Stimulated activated naive B cell treated with anti-CD40 and anti-IgM and Interleukin-4, amounts not matched to agents 10 μg/mL and 1 μg/mL and 100 μg/mL, for 72 hours (primary cell): ENCODE measurements around the gene SLC2A13.

ENCODE experiments used
- ATAC-seq, 2 donors: fragments of 150-1000 bp; cut with Tn5 transposase; replicated peaks; 2 replicates each; pipeline ENCODE4 v1.10.0; 2021; ENCODE audit warnings: moderate library complexity in 1 of 2
- DNase-seq: peaks from one replicate; pipeline ENCODE4 v3.0.0; 2021
- H3K27ac Mint-ChIP-seq: one replicate; pipeline ENCODE4 v1.8.0; 2022; ENCODE audit warnings: mild to moderate bottlenecking, mixed read lengths
- H3K27me3 Mint-ChIP-seq, 2 donors: one replicate each; pipeline ENCODE4 v1.8.0; 2022; ENCODE audit warnings: mixed read lengths in 2 of 2
- H3K36me3 Mint-ChIP-seq, 2 donors: one replicate each; pipeline ENCODE4 v1.8.0; 2022; ENCODE audit warnings: mixed read lengths in 2 of 2, mild to moderate bottlenecking in 1 of 2
- H3K4me1 Mint-ChIP-seq, 2 donors: one replicate each; pipeline ENCODE4 v1.8.0; 2022; ENCODE audit warnings: mixed read lengths in 2 of 2, mild to moderate bottlenecking in 1 of 2
- H3K4me3 Mint-ChIP-seq, 2 donors: one replicate each; pipeline ENCODE4 v1.8.0; 2022; ENCODE audit warnings: mild to moderate bottlenecking in 2 of 2, mixed read lengths in 2 of 2, moderate library complexity in 1 of 2
- H3K9me3 Mint-ChIP-seq, 2 donors: one replicate each; pipeline ENCODE4 v1.8.0; 2022; ENCODE audit warnings: mixed read lengths in 2 of 2, mild to moderate bottlenecking in 1 of 2

The SLC2A13 gene

DNA sequence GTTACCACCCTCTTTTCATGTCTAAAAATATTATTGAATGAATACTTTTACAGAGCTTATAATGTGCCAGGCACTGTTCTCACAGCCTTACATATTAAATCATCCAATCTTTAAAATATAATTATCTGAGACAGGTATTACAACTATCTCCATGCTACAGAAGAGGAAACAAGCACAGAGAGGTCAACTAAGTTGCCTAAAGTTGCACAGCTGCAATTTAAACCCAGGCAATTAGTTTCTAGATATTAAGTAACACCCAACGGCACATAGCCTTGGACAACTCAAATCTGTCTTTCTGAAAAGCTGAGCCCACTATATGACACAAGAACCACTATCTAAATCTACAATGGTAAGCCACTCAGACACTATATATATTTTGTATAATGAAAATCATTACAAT, 92.6 kb downstream of the SLC2A13 start:
- Mint-ChIP-seq H3K9me3 (no peaks in the 10 kb centered on the region), H3K4me1 (peaks cover 10 to 22% of the 10 kb centered on the region in 2 donors), H3K36me3 (no peaks in the 10 kb centered on the region), H3K27ac (no peak overlapping the region), H3K27me3 (no peaks in the 10 kb centered on the region), H3K4me3 (no peak overlapping the region)
- DNase-seq = no peak
- no peak for ATAC-seq

DNA sequence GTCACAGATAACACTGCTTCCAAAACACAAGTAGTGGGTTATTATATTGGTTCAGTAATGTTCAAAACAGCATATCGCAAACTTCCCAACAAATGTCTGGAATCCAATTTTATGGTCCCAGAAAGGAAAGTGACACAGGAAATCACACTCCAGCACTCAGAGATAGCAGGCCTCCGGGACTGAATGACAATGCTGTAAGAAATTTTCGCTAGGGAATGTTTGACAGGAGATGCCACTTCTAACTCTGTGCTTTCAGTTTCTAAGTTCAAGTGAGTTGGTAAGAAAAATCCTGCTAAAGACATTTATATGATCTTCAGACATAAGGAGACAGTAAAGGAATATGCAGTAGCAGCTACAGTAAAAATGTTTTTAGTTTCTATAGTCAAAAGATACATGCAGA, 93.2 kb downstream of the SLC2A13 start:
- H3K9me3 Mint-ChIP-seq = no peaks in the 10 kb centered on the region
- no peak for DNase-seq
- ATAC-seq = no peak
- no peak overlapping the region for H3K27ac Mint-ChIP-seq
- peaks cover 10 to 22% of the 10 kb centered on the region in 2 donors for H3K4me1 Mint-ChIP-seq
- no peaks in the 10 kb centered on the region for H3K36me3 Mint-ChIP-seq
- H3K4me3 Mint-ChIP-seq = no peak overlapping the region
- no peaks in the 10 kb centered on the region for H3K27me3 Mint-ChIP-seq

DNA sequence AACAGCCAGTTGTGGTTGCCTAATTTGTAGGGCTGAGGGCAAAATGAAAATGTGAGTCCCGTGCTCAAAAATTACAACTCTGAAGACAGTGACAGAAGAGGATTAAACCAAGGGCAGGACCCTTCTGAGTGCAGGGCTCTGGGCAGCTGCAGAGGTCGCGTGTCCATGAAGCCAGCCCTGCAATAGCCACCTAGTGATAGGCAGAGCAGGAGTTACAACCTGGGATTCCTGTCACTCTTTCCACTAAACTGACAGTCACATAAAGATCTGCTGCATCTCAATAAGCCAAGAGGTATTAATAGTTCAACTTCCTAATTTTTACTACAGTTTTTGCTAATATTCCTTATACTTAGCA, 94.1 kb downstream of the SLC2A13 start:
- Mint-ChIP-seq H3K4me3 (peak overlapping the region; percentile 64 to 66), H3K27ac (no peak overlapping the region), H3K9me3 (no peaks in the 10 kb centered on the region), H3K27me3 (no peaks in the 10 kb centered on the region), H3K4me1 (peaks cover 6 to 18% of the 10 kb centered on the region in 2 donors), H3K36me3 (no peaks in the 10 kb centered on the region)
- DNase-seq (no peak), ATAC-seq (peak; percentile 42 to 50)

DNA sequence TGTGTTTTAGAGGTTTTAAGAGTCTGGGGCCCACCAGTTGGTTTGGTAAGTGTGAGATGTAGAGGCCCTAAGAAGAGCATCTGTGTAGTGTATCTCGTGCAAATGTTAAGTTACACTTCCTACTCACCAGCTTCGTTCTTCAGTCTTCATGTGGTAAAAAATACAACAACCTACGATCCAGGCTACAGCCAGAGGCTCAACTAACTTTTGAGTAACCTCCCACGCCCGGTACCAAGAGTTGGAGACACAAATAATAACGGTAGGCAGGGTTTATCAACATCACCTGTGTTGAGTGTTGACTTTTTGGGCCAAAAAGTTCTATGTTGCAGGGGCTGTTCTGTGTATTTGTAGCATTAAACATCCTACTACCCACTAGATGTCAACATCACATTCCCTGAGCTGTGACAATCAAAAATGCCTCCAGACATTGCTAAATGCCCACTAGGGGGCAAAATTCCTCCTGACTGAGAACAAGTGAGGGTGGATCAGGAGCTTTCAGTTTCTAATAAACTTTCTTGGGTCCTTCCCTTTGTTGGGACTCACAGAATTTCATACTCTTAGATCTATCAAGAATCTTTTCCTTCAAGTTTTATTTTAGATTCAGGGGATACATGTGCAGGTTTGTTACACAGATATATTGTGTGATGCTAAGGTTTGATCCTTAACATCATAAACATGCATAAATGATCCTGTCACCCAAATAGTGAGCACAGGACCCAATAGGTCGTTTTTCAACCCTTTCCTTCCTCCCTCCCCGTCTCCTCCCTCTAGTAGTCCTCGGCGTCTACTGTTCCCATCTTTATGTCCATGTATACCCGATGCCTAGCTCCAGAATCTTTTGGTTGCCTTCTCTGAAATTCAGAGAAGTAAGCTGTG, 94.7 kb downstream of the SLC2A13 start:
- H3K27ac Mint-ChIP-seq = no peak overlapping the region

DNA sequence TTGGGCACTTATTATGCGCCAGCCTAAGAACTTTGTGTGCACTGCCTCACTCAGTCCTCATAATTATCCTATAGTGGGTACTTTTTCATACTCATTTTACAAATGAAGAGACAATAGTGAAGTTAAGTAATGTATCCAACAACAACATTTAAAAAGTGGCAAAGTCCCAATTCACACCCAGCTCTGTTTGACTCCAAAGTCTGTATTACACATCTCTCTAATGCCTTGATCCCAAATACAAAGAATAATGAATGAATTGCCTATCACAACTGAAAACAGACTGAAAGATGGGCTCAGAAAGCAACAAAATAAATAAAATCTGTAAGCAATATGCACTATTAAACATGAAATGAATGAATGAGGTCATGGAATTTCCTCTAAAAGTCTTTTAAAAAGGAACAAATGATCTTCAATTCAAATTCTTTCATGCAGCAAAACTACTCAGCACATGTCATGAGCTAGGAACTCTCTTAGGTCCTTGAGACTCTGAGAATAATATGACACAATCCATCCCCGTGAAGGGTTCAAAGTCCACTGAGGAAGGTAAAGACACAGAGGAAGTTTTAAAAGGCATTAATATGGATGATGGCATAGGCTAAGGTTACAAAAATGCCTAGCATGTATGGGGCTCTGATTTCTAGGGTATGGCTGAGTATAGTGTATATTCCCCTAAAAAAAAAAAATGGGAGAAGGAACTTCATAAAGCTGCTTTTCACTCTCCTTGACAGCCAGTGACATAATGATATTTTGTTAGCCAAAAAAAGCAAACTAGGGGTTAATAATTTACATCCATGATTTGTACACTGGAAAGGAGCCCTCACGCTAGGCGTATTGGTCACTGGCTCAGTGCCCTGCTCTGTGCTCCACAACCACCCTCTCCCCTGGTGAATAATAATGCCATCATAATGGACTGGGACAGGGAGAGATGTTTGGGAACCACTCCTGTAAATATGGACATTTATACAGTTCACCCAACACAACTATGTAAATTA, 103.4 kb downstream of the SLC2A13 start:
- Mint-ChIP-seq H3K36me3 (peaks cover 13 to 25% of the 10 kb centered on the region in 2 donors), H3K9me3 (peaks cover 15 to 16% of the 10 kb centered on the region in 2 donors), H3K4me1 (no peaks in the 10 kb centered on the region), H3K27me3 (no peaks in the 10 kb centered on the region), H3K4me3 (no peak overlapping the region), H3K27ac (no peak overlapping the region)
- no peak for DNase-seq
- ATAC-seq = no peak

More for the DNA sequence above, 94.7 kb downstream of the SLC2A13 start:
- DNase-seq = peak; percentile 39
- no peaks in the 10 kb centered on the region for H3K27me3 Mint-ChIP-seq
- no peaks in the 10 kb centered on the region for H3K9me3 Mint-ChIP-seq
- H3K4me1 Mint-ChIP-seq = peaks cover 6 to 17% of the 10 kb centered on the region in 2 donors
- no peaks in the 10 kb centered on the region for H3K36me3 Mint-ChIP-seq
- ATAC-seq = peak; percentile 95 to 96
- H3K4me3 Mint-ChIP-seq = peak overlapping the region; percentile 64 to 66

DNA sequence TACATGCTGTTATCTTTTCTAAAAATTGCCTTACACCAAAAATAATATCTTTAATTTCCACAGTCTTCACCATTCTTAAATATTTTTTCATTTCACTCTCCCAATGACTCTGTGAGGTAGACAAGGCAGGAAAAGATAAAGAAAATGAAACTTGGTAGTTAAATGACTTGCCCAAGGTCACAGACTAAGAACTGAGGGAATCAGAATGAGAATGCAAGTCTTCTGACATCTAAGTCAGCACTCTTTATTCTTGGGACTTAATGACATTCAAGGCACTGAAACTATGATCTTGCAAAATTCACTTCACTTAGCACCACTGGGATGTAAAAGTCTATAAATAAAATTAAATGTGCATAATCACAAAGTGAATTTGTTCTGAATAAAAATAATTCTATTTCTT, 104.5 kb downstream of the SLC2A13 start:
- no peaks in the 10 kb centered on the region for H3K27me3 Mint-ChIP-seq
- ATAC-seq (no peak), DNase-seq (no peak)
- H3K4me3 Mint-ChIP-seq = no peak overlapping the region
- no peaks in the 10 kb centered on the region for H3K4me1 Mint-ChIP-seq
- H3K9me3 Mint-ChIP-seq = peaks cover 17 to 22% of the 10 kb centered on the region in 2 donors
- H3K36me3 Mint-ChIP-seq = peaks cover 13 to 31% of the 10 kb centered on the region in 2 donors
- H3K27ac Mint-ChIP-seq = no peak overlapping the region

DNA sequence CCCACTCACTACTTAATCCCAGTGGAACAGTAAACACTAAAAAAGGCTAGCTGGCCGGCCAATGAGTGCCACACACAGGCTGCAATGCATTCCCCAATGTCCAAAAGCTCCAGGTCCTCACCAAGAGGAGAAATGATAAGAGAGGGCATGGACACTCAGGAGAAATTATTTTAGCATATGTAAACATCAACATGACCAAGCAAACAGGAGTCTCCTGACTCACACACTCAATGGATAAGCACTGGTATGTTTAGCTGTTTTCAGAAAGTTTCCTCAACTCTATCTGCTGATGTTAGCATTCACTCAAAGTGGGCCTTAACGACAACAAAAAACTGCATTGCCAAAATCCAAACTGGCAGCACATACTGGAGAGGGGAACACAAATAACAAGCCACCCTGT, 105.0 kb downstream of the SLC2A13 start:
- Mint-ChIP-seq H3K4me3 (no peak overlapping the region), H3K27me3 (no peaks in the 10 kb centered on the region), H3K27ac (no peak overlapping the region), H3K9me3 (peaks cover 20 to 26% of the 10 kb centered on the region in 2 donors), H3K4me1 (no peaks in the 10 kb centered on the region), H3K36me3 (peaks cover 15 to 37% of the 10 kb centered on the region in 2 donors)
- ATAC-seq = no peak
- DNase-seq = no peak

DNA sequence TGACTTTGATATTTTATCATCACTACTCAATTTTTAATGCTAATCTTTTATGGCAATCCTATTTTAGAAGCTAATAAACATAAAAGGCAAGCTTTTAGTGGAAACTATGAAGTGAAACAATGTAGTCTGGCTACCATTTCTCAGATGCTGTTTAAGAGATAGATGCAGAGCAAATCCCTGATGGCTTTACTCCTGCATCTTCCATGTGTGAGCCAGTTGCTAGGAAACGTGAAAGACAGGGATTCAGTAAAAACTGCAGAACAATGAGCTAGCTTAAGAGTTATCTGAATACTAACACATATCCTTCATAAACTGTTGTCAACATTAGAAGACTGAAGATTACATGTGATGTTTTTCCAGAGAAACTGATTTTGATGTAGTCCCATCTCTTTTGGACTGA, 112.6 kb downstream of the SLC2A13 start:
- Mint-ChIP-seq H3K36me3 (peaks cover 7 to 17% of the 10 kb centered on the region in 2 donors), H3K9me3 (peaks cover 10 to 12% of the 10 kb centered on the region in 2 donors), H3K4me1 (peaks cover 6 to 7% of the 10 kb centered on the region in 2 donors), H3K27me3 (no peaks in the 10 kb centered on the region), H3K27ac (no peak overlapping the region), H3K4me3 (no peak overlapping the region)
- DNase-seq = no peak
- no peak for ATAC-seq

DNA sequence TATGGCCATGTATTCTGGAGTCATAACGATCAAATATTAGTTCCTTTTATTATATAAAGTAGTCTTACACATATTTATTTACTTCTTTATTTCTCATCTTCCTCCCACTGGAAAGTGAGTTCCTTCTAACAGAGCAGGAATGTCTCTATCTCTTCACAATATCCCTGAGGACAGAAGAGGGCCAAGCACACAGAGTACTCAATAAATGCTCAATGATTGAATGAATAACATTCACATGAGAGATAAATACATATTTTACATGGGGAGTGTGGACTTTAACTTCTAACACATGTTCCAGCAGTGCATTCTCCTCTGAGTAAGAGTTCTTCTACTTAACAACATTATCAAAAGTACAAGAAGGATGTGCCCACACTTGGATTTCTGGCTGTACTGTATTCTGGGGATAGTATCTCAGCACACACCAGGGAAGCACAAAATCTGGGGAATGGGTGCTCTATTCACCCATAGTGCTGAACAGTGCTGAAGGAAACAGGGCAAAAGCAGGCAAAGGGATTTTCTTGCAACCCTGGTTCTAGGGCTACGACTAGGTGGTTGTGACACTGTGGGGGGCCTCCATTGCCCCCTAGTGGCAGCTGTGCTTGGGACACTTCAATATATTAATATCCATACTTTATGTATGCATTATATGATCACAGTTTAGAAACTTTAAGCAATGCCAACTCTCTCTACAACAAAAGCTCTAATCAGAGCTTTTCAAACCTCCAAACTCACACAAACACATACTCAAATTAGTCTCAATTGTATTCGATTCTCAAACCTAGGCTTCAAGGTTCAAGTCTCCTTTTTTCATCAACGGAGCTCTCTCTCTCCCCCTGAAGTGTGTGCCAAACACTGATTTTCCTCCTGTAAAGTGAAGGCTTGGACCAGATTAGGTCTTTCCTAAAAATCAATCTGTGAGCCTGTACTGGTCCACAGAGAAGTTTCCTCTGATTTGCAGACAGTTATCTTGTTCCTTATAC, 115.5 kb downstream of the SLC2A13 start:
- peaks cover 6 to 10% of the 10 kb centered on the region in 2 donors for H3K4me1 Mint-ChIP-seq
- no peak overlapping the region for H3K4me3 Mint-ChIP-seq
- H3K27ac Mint-ChIP-seq = no peak overlapping the region
- DNase-seq (peak; percentile 27), ATAC-seq (peak; percentile 91)
- H3K9me3 Mint-ChIP-seq = no peaks in the 10 kb centered on the region
- no peaks in the 10 kb centered on the region for H3K36me3 Mint-ChIP-seq
- no peaks in the 10 kb centered on the region for H3K27me3 Mint-ChIP-seq

DNA sequence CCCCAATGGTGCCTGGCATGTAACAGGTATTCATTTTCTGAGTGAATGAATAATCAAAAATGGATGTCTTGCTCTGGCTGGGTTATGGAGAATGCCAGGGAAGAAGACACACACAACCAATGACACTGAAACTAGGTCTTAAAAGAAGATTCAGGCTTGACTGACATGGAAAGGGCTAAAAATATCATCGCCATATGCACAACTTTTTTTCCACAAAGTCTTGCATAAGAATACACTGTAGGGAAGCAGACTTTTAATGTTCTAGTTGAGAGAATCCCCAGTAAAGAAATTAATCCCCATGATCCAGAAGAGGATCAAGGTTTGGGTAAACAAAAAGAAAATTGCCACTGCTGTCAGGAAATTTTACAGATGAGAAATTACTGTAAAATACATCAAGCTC, 116.4 kb downstream of the SLC2A13 start:
- Mint-ChIP-seq H3K4me1 (peaks cover 6 to 10% of the 10 kb centered on the region in 2 donors), H3K4me3 (no peak overlapping the region), H3K36me3 (no peaks in the 10 kb centered on the region), H3K27ac (no peak overlapping the region), H3K27me3 (no peaks in the 10 kb centered on the region), H3K9me3 (no peaks in the 10 kb centered on the region)
- ATAC-seq = no peak
- DNase-seq = no peak

DNA sequence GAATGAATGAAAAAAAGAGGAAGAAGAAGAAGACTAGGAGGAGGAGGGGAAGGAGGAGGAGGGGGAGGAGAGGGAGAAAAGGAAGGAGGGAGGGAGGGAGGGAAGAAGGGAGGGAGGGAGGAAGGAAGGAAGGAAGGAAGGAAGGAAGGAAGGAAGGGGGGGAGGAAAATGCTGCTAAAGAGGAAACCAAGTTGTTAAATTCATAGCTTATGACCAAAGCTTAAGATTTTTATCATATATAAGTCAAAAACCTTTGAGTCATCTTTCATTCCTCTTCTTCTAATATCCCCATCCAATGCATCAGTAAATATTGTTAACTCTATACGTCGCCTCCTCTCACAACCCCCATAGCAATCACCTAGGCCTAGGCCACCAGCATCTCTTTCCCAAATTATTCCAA, 117.3 kb downstream of the SLC2A13 start:
- no peak for ATAC-seq
- DNase-seq = no peak
- H3K4me3 Mint-ChIP-seq = no peak overlapping the region
- H3K9me3 Mint-ChIP-seq = no peaks in the 10 kb centered on the region
- H3K36me3 Mint-ChIP-seq = no peaks in the 10 kb centered on the region
- H3K4me1 Mint-ChIP-seq = peaks cover 6 to 10% of the 10 kb centered on the region in 2 donors
- no peaks in the 10 kb centered on the region for H3K27me3 Mint-ChIP-seq
- no peak overlapping the region for H3K27ac Mint-ChIP-seq

DNA sequence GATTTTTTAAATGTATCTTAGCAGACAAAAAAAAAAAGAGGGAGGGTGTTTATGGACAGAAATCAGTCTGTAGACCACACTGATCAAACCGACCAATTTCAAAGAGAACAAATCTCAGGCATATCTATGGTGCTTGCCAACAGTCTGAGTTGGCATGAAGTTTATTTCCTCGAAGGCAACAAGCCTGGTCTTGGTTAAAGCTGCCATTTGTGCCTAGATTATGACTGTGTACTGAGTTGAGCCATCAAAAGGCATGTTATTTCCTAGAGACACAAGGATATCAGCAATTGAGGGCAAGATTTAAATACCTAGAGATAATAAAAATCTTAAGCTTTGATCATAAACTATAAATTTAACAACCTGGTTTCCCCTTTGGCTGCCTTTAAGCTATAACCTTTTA, 119.2 kb downstream of the SLC2A13 start:
- no peaks in the 10 kb centered on the region for H3K9me3 Mint-ChIP-seq

DNA sequence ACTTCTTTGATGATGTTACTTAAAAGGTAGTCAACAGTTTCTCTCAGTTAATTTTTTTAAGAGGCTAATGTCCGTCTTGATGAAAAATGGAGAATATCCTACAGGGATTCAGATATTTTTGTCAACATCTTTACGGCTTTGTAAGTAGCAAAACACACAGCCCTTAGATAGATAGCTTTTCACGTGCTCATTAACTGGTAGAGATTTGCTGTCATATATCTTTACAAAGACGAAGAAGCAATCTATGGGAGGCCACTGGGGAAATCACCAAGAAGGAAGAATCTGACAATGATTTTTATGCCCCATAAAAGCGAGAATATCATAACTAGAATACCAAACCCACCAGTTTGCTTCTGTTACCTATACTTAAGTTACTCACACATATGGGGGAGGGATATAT, 121.2 kb downstream of the SLC2A13 start:
- no peak for ATAC-seq
- Mint-ChIP-seq H3K36me3 (no peaks in the 10 kb centered on the region), H3K27ac (no peak overlapping the region), H3K9me3 (no peaks in the 10 kb centered on the region), H3K4me3 (no peak overlapping the region), H3K27me3 (no peaks in the 10 kb centered on the region), H3K4me1 (peaks cover 6 to 10% of the 10 kb centered on the region in 2 donors)
- no peak for DNase-seq

More for the DNA sequence above, 119.2 kb downstream of the SLC2A13 start:
- Mint-ChIP-seq H3K4me1 (peaks cover 6 to 10% of the 10 kb centered on the region in 2 donors), H3K27me3 (no peaks in the 10 kb centered on the region), H3K36me3 (no peaks in the 10 kb centered on the region), H3K4me3 (no peak overlapping the region), H3K27ac (no peak overlapping the region)
- DNase-seq = no peak
- no peak for ATAC-seq
